Erythroblast (primary cell): Measurements from ENCODE around the gene LDAF1.

Experiments used
- DNase-seq, 2 experiments: peaks; one replicate each; lab custom pipeline; 2025; lab: John Stamatoyannopoulos, UW
- GATA1 ChIP-seq: IDR thresholded peaks from 2 replicates; pipeline ENCODE4 v1.6.1; 2011; ENCODE audit warnings: low read depth, mild to moderate bottlenecking, control low read depth, low read length, moderate library complexity
- POLR2A ChIP-seq: IDR thresholded peaks from 2 replicates; pipeline ENCODE4 v1.6.1; 2011; ENCODE audit warnings: mild to moderate bottlenecking, low read length

LDAF1 gene

GRCh38 chr16:21226749-21227148, 68.3 kb downstream of the LDAF1 start:
- no peak for DNase-seq
- TF ChIP-seq GATA1 (no peak), POLR2A (no peak)

GRCh38 chr16:21227866-21228265, 69.4 kb downstream of the LDAF1 start:
- no peak for TF ChIP-seq GATA1
- TF ChIP-seq POLR2A, result no peak
- no peak for DNase-seq

DNA sequence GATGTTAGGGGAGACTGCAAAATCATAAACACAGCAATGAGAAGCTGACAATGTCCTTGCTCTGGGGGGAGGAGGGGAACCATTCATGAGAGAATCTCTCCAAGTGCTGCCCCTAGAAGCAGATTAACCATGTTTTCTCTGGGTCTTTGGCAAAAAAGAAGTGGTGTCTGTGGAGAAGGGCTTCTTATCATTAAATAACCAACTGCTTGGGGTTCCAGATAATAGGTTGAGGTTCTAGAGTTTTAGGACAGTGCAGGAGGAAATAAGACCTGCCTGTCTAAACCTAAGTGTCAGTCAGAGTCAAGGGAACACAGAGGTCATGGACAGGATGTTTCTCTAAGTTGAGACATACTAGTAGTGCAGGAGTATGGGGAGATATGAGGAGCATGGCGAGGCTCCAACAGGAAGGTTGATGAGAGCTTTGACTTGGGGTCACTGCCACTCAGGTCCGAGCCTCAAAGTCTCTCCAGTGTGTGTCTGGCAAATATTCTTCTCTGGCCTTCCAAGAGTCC, 69.9 kb downstream of the LDAF1 start:
- TF ChIP-seq GATA1 (no peak), POLR2A (no peak)
- peak; percentile 45 to 66 for DNase-seq
